Panc1 (cell line): ENCODE measurements around the gene PARS2. TPM values are rescaled to one million over a fixed set of nuclear protein-coding genes. Genes with fewer than 3 reads are reported as not detected.

Source experiments
- ATAC-seq: fragments of 200-7000 bp; cut with Tn5 transposase; 2 replicates; pipeline ENCODE4 v1.9.1; 2020; ENCODE audit warnings: mild to moderate bottlenecking, moderate library complexity
- BruUV-seq: library from RNA; stranded (reverse); fragments of 400-500 nt; replicated peaks from 2 replicates; lab custom pipeline; 2021; lab: Mats Ljungman, UMichigan
- CTCF ChIA-PET: fragments of 300-600 bp; sonication (Branson Sonifier 250); formaldehyde crosslinking; loops from one replicate; lab custom pipeline; 2022; ENCODE audit warnings: antibody characterized with exemption; lab: Charles Lee
- POLR2A ChIA-PET: fragments of 300-600 bp; sonication (Branson Sonifier 250); formaldehyde crosslinking; loops from one replicate; lab custom pipeline; 2022; ENCODE audit warnings: antibody characterized with exemption; lab: Charles Lee
- DNase-seq: peaks from one replicate; pipeline ENCODE4 v3.0.0-alpha.2; 2010; ENCODE audit warnings: low read depth, low spot score
- H3K27ac ChIP-seq: 2 replicates; pipeline ENCODE4 v1.5.1; 2011; ENCODE audit warnings: mild to moderate bottlenecking, low read length, inconsistent platforms
- H3K27me3 ChIP-seq: fragments of 200-500 bp; sonication (Bioruptor generic); 2 replicates; pipeline ENCODE4 v1.6.0; 2014; ENCODE audit warnings: low read length, inconsistent platforms; ENCODE audit not compliant: control insufficient read depth, insufficient read depth
- H3K36me3 ChIP-seq: fragments of 200-500 bp; sonication (Bioruptor generic); 2 replicates; pipeline ENCODE4 v1.5.1; 2014; ENCODE audit warnings: inconsistent platforms, mild to moderate bottlenecking, low read length, moderate library complexity; ENCODE audit not compliant: control insufficient read depth, insufficient read depth
- H3K4me1 ChIP-seq: 2 replicates; pipeline ENCODE4 v1.5.1; 2011; ENCODE audit warnings: inconsistent platforms, mild to moderate bottlenecking, low read length, moderate library complexity; ENCODE audit not compliant: control insufficient read depth, insufficient read depth
- H3K4me3 ChIP-seq, 2 experiments: 2 replicates each; pipeline ENCODE4 v1.5.1; 2011 to 2012; ENCODE audit warnings: low read depth in 2 of 2, low read length in 2 of 2, mild to moderate bottlenecking in 2 of 2, inconsistent platforms in 1 of 2, moderate library complexity in 1 of 2
- H3K9me3 ChIP-seq: fragments of 200-500 bp; sonication (Bioruptor generic); 2 replicates; pipeline ENCODE4 v1.5.1; 2014; ENCODE audit warnings: low read depth, mild to moderate bottlenecking, inconsistent platforms, low read length, moderate library complexity; ENCODE audit not compliant: control insufficient read depth, insufficient read depth
- POLR2AphosphoS5 ChIP-seq: IDR thresholded peaks from 2 replicates; pipeline ENCODE4 v1.6.1; 2012; ENCODE audit warnings: mild to moderate bottlenecking, low read depth, low read length, moderate library complexity
- SIN3A ChIP-seq: IDR thresholded peaks from 2 replicates; pipeline ENCODE4 v1.6.1; 2012; ENCODE audit warnings: low read depth, mild to moderate bottlenecking, low read length, moderate library complexity, borderline replicate concordance; ENCODE audit not compliant: insufficient read depth
- TCF7L2 ChIP-seq: IDR thresholded peaks from 2 replicates; pipeline ENCODE4 v1.6.1; 2011; ENCODE audit warnings: mild to moderate bottlenecking, low read depth, low read length, inconsistent platforms
- in situ Hi-C: cut with HindIII; loops from 2 replicates; pipeline ENCODE4 v1.10.0; 2016; ENCODE audit warnings: low sequenced_read_pairs, low pct_unique_long_range_greater_than_20kb
- intact Hi-C: fragments of 100-400 bp; cut with micrococcal nuclease; formaldehyde crosslinking; loops from one replicate; pipeline ENCODE4 v1.10.0; 2022; ENCODE audit not compliant: unreplicated experiment
- total RNA-seq: library from RNA; stranded (reverse); gene quantifications from one replicate; pipeline ENCODE4 v1.2.1, GENCODE V29; 2021; ENCODE audit not compliant: unreplicated experiment
- TF ChIP-seq, protein P1 (sequence below): fragments of 450-650 bp; IDR thresholded peaks from 2 replicates; pipeline ENCODE4 v1.5.1; 2017; ENCODE audit warnings: mild to moderate bottlenecking
- TF ChIP-seq, protein P2 (sequence below), 2 experiments: IDR thresholded peaks; 2 replicates each; pipeline ENCODE4 v1.6.1; 2011 to 2012; ENCODE audit warnings: low read depth in 2 of 2, control low read depth in 1 of 2, low read length in 1 of 2, mild to moderate bottlenecking in 1 of 2, moderate library complexity in 1 of 2; ENCODE audit not compliant: insufficient read depth in 1 of 2

The PARS2 gene
- total RNA-seq, 1 experiment from 2014 or later = 4.4 TPM

DNA sequence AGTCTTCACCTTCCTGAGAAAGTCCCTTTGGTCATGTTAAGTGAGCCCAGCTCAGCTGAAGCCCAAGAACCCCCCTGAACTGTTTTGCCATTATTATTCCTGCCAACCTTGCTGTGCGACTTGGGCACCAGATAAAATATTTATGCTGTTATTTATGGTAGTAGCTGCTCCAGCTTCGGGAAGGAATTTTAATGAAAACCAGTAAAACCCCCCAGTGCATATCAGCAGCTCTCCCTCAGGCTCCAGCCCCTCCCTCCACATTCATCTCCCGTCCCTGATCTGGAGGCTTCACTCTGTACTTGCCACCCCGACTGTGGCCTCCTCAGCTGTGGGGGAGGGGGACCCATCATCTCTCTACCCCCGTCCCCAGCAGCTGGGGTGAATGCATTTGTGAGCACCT is 24.1 kb upstream of the PARS2 start:
- ATAC-seq (no peak), DNase-seq (no peak)
- Histone ChIP-seq H3K4me1 (no peaks in the 10 kb centered on the region), H3K27ac (no peak overlapping the region), H3K36me3 (no peaks in the 10 kb centered on the region), H3K9me3 (no peaks in the 10 kb centered on the region), H3K4me3 (no peak overlapping the region), H3K27me3 (no peaks in the 10 kb centered on the region)
- in situ Hi-C loops (no loop called here), intact Hi-C loops (no loop called here)
- CTCF ChIA-PET = no interaction called here
- TF ChIP-seq, protein P1, sequence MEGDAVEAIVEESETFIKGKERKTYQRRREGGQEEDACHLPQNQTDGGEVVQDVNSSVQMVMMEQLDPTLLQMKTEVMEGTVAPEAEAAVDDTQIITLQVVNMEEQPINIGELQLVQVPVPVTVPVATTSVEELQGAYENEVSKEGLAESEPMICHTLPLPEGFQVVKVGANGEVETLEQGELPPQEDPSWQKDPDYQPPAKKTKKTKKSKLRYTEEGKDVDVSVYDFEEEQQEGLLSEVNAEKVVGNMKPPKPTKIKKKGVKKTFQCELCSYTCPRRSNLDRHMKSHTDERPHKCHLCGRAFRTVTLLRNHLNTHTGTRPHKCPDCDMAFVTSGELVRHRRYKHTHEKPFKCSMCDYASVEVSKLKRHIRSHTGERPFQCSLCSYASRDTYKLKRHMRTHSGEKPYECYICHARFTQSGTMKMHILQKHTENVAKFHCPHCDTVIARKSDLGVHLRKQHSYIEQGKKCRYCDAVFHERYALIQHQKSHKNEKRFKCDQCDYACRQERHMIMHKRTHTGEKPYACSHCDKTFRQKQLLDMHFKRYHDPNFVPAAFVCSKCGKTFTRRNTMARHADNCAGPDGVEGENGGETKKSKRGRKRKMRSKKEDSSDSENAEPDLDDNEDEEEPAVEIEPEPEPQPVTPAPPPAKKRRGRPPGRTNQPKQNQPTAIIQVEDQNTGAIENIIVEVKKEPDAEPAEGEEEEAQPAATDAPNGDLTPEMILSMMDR = no peak
- no peak for TF ChIP-seq TCF7L2
- TF ChIP-seq SIN3A = no peak
- BruUV-seq = no TSS peak
- POLR2A ChIA-PET = no interaction called here

DNA sequence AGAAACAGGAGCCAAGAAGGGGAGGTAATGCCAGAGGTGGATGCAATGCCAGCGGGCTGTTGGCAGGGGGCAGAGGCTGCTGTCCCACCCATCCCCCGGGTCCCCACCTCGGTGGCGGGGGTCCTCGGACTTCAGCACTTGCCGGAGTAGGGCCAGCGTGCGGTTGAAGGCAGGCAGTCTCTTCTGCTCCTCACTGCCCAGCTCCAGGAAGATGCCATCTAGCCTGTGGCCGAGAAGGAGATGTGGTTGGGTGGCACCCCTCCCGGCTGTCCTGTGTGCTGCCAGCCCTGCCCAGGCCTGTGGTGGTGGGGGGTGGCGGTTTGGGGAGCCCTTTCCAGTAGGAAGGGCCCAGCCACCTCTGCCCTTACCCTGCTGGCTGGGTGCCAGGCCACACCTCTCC is 23.3 kb upstream of the PARS2 start:
- in situ Hi-C loops = no loop called here
- Histone ChIP-seq H3K4me3 (no peak overlapping the region), H3K4me1 (no peaks in the 10 kb centered on the region), H3K36me3 (no peaks in the 10 kb centered on the region), H3K27ac (no peak overlapping the region), H3K9me3 (no peaks in the 10 kb centered on the region), H3K27me3 (no peaks in the 10 kb centered on the region)
- ChIA-PET POLR2A (no interaction called here), CTCF (no interaction called here)
- TF ChIP-seq SIN3A = no peak
- no peak for TF ChIP-seq POLR2AphosphoS5
- TF ChIP-seq TCF7L2 = no peak
- TF ChIP-seq, protein P1 = no peak
- TF ChIP-seq, protein P2, sequence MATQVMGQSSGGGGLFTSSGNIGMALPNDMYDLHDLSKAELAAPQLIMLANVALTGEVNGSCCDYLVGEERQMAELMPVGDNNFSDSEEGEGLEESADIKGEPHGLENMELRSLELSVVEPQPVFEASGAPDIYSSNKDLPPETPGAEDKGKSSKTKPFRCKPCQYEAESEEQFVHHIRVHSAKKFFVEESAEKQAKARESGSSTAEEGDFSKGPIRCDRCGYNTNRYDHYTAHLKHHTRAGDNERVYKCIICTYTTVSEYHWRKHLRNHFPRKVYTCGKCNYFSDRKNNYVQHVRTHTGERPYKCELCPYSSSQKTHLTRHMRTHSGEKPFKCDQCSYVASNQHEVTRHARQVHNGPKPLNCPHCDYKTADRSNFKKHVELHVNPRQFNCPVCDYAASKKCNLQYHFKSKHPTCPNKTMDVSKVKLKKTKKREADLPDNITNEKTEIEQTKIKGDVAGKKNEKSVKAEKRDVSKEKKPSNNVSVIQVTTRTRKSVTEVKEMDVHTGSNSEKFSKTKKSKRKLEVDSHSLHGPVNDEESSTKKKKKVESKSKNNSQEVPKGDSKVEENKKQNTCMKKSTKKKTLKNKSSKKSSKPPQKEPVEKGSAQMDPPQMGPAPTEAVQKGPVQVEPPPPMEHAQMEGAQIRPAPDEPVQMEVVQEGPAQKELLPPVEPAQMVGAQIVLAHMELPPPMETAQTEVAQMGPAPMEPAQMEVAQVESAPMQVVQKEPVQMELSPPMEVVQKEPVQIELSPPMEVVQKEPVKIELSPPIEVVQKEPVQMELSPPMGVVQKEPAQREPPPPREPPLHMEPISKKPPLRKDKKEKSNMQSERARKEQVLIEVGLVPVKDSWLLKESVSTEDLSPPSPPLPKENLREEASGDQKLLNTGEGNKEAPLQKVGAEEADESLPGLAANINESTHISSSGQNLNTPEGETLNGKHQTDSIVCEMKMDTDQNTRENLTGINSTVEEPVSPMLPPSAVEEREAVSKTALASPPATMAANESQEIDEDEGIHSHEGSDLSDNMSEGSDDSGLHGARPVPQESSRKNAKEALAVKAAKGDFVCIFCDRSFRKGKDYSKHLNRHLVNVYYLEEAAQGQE (IDR thresholded peaks at IDR 0.05; ENCODE audit: insufficient read depth in 1 of 2, low read depth in 2 of 2, low read length in 1 of 2) = no peak
- no TSS peak for BruUV-seq
- intact Hi-C loops = no loop called here
- DNase-seq = no peak
- no peak for ATAC-seq
